Measurements from ENCODE around the gene CCR1. TPM values are rescaled to one million over a fixed set of nuclear protein-coding genes. Genes with fewer than 3 reads are reported as not detected.

Gene CCR1
- total RNA-seq, 1 donor from 2014 or later: 0.12 TPM

GRCh38 chr3:46239952-46240351 lies 31.8 kb upstream of the CCR1 start:
- H3K4me1 Mint-ChIP-seq: no peaks in the 10 kb centered on the region
- DNase-seq (ENCODE audit: low read depth, low spot score): no peak
- no peak overlapping the region for H3K4me3 Mint-ChIP-seq
- no peaks in the 10 kb centered on the region for H3K36me3 Mint-ChIP-seq (ENCODE audit: low read depth)
- H3K27me3 Mint-ChIP-seq (ENCODE audit: low read depth): peaks cover 40% of the 10 kb centered on the region
- no peaks in the 10 kb centered on the region for H3K9me3 Mint-ChIP-seq
- no peak overlapping the region for H3K27ac Mint-ChIP-seq (ENCODE audit: unreplicated experiment)
- no peak for TF ChIP-seq CTCF (conservative IDR thresholded peaks at IDR 0.05)

- no peaks in the 10 kb centered on the region for H3K4me1 Mint-ChIP-seq
- no peak for TF ChIP-seq CTCF (conservative IDR thresholded peaks at IDR 0.05)
- no peaks in the 10 kb centered on the region for H3K36me3 Mint-ChIP-seq (ENCODE audit: low read depth)
- peaks cover 40% of the 10 kb centered on the region for H3K27me3 Mint-ChIP-seq (ENCODE audit: low read depth)
- no peak overlapping the region for H3K4me3 Mint-ChIP-seq
- no peak for DNase-seq (ENCODE audit: low read depth, low spot score)
- no peak overlapping the region for H3K27ac Mint-ChIP-seq (ENCODE audit: unreplicated experiment)
- no peaks in the 10 kb centered on the region for H3K9me3 Mint-ChIP-seq
These were observed 31.3 kb upstream of the CCR1 start for GRCh38 chr3:46239301-46239938.

DNA sequence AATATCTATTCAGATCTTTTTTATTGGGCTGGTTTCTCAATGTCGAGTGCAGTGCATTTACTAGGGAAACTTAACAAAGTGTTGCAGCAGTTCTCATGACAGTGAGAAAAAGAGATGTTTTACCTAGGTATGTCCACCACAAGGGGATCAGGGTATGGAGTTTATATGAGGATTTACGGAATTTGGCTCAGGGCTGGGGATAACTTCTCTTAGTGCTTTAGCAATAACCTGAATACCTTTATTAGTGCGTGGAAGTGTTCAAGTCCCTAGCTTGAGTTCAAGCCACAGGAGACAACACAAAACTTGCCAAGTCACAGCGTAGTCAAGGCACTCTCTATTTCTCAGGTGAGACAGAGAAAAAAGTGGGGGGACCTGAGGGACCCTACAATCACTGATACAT lies 30.3 kb upstream of the CCR1 start:
- no peak for TF ChIP-seq CTCF (conservative IDR thresholded peaks at IDR 0.05)
- Mint-ChIP-seq H3K9me3 (no peaks in the 10 kb centered on the region), H3K36me3 (ENCODE audit: low read depth) (no peaks in the 10 kb centered on the region), H3K27ac (ENCODE audit: unreplicated experiment) (no peak overlapping the region), H3K4me3 (no peak overlapping the region), H3K4me1 (no peaks in the 10 kb centered on the region), H3K27me3 (ENCODE audit: low read depth) (peaks cover 40% of the 10 kb centered on the region)
- no peak for DNase-seq (ENCODE audit: low read depth, low spot score)

DNA sequence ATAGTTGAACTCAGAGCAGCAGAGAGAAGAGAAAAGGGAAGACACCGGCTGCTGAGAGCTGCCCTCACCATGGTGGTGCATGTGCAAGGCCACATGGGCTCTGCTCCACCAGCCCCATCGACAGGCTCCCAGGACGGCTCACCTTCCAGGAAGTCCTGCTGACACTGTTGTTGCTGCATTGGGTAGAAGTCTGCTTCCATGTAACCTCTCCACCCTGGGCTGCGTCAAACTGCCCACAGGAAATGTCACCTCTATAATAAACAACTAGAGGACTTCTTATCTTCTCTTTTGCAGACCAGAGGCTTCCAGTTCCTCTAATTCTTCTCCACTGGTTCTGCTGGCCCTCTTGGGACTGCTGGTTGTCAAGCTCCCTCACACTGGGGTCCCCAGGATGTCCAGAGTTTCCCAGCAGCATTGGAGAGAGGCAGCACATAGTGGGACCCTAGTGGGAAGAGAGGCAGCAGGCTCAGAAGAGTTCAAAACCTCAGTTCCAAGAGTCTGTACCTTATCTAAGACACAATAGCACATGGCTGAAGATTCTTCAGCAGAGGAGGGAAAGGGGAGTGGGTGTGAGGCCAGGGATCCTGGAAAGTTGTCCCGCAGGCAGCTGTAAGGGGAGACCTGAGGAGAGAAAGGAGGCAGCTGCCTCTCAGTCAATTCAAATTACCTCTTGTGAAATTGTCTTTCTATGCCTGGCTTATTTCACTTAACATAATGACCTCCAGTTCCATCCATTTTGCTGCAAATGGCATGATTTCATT lies 28.4 kb upstream of the CCR1 start:
- H3K9me3 Mint-ChIP-seq: no peaks in the 10 kb centered on the region
- no peak overlapping the region for H3K27ac Mint-ChIP-seq (ENCODE audit: unreplicated experiment)
- no peak overlapping the region for H3K4me3 Mint-ChIP-seq
- TF ChIP-seq CTCF (conservative IDR thresholded peaks at IDR 0.05): no peak
- H3K27me3 Mint-ChIP-seq (ENCODE audit: low read depth): peaks cover 37% of the 10 kb centered on the region
- no peaks in the 10 kb centered on the region for H3K4me1 Mint-ChIP-seq
- H3K36me3 Mint-ChIP-seq (ENCODE audit: low read depth): no peaks in the 10 kb centered on the region
- DNase-seq (ENCODE audit: low read depth, low spot score): no peak

DNA sequence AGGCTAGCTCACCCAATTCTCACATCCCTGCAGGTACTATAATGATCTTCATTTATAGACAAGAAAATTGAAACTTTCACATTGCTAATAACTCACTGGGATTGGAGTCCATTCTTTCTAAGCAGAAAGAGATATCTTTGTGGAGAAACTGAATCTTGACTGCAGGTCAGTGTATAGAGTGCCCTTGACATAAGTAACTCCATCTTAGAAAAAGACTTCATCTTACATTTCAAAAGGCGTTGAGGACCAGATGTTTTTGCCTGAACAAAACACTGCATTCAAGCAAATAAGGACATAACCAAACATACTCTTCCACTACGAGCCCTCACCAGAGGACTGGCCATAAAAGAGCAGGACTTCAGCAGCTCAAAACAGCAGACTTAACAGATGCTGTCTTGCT lies 27.3 kb upstream of the CCR1 start:
- no peak for TF ChIP-seq CTCF (conservative IDR thresholded peaks at IDR 0.05)
- Mint-ChIP-seq H3K4me3 (no peak overlapping the region), H3K27ac (ENCODE audit: unreplicated experiment) (no peak overlapping the region), H3K36me3 (ENCODE audit: low read depth) (no peaks in the 10 kb centered on the region), H3K27me3 (ENCODE audit: low read depth) (peaks cover 31% of the 10 kb centered on the region), H3K4me1 (no peaks in the 10 kb centered on the region), H3K9me3 (no peaks in the 10 kb centered on the region)
- no peak for DNase-seq (ENCODE audit: low read depth, low spot score)

All from neural crest cell (in vitro differentiated cells).